ENCODE measurements around the gene RNF138.
"Not testable (repeated sequence)": the region's sequence is repeated elsewhere in the genome, so short reads cannot be mapped to it uniquely, and the experiment has no call there.

The RNF138 gene

GRCh38 chr18:32096946-32097345 lies 5.3 kb downstream of the RNF138 start:
- no peak for DNase-seq

- no peak for DNase-seq
Observed at GRCh38 chr18:32104516-32104915, 12.8 kb downstream of the RNF138 start.

GRCh38 chr18:32110005-32110404 lies 18.3 kb downstream of the RNF138 start:
- no peak for DNase-seq

GRCh38 chr18:32111706-32112105 lies 20.0 kb downstream of the RNF138 start:
- no peak for DNase-seq

GRCh38 chr18:32112826-32113225 lies 21.2 kb downstream of the RNF138 start:
- DNase-seq = no peak

GRCh38 chr18:32114293-32114942 lies 22.7 kb downstream of the RNF138 start:
- no peak for DNase-seq

- no peak for DNase-seq
Observed at GRCh38 chr18:32122039-32122438, 30.4 kb downstream of the RNF138 start.

- no peak for DNase-seq
Observed at GRCh38 chr18:32126538-32126937, 34.9 kb downstream of the RNF138 start.

GRCh38 chr18:32135625-32136024 lies 44.0 kb downstream of the RNF138 start:
- no peak for DNase-seq

GRCh38 chr18:32138332-32138982 lies 46.8 kb downstream of the RNF138 start:
- no peak for DNase-seq

GRCh38 chr18:32139835-32140283 lies 48.2 kb downstream of the RNF138 start:
- DNase-seq = no peak

GRCh38 chr18:32148185-32148870 lies 56.7 kb downstream of the RNF138 start:
- DNase-seq = no peak

- DNase-seq = no peak
Observed at GRCh38 chr18:32152705-32153448, 61.2 kb downstream of the RNF138 start.

GRCh38 chr18:32156855-32157254 lies 65.2 kb downstream of the RNF138 start:
- no peak for DNase-seq

GRCh38 chr18:32157580-32157979 lies 65.9 kb downstream of the RNF138 start:
- no peak for DNase-seq

GRCh38 chr18:32158108-32158624 lies 66.5 kb downstream of the RNF138 start:
- peak; percentile 77 for DNase-seq

GRCh38 chr18:32158631-32159030 lies 67.0 kb downstream of the RNF138 start:
- not testable (repeated sequence) for DNase-seq

GRCh38 chr18:32160547-32160946 lies 68.9 kb downstream of the RNF138 start:
- DNase-seq = no peak

- DNase-seq = no peak
Observed at GRCh38 chr18:32167980-32168730, 76.5 kb downstream of the RNF138 start.

GRCh38 chr18:32173654-32174053 lies 82.0 kb downstream of the RNF138 start:
- DNase-seq = no peak

GRCh38 chr18:32174719-32175118 lies 83.0 kb downstream of the RNF138 start:
- DNase-seq = no peak

GRCh38 chr18:32175265-32175664 lies 83.6 kb downstream of the RNF138 start:
- no peak for DNase-seq

Measured in activated CD4-positive, alpha-beta T cell treated with anti-CD3 and anti-CD28 coated beads for 48 hours (primary cell).